AG09309 (cell line): ENCODE results near the gene KRT78.

Experiments used
- DNase-seq: peaks from one replicate; pipeline ENCODE4 v3.0.0-alpha.2; 2010; ENCODE audit warnings: low read depth
- H3K4me3 ChIP-seq: 2 replicates; pipeline ENCODE4 v1.5.1; 2011; ENCODE audit warnings: mild to moderate bottlenecking, low read depth, low read length, moderate library complexity; ENCODE audit not compliant: control insufficient read depth
- TF ChIP-seq, protein P1 (sequence below): IDR thresholded peaks from 2 replicates; pipeline ENCODE4 v1.5.1; 2011; ENCODE audit warnings: mild to moderate bottlenecking, low read depth, low read length, inconsistent platforms; ENCODE audit not compliant: insufficient read depth, control insufficient read depth; ENCODE audit errors: missing control alignments

Gene KRT78, protein sequence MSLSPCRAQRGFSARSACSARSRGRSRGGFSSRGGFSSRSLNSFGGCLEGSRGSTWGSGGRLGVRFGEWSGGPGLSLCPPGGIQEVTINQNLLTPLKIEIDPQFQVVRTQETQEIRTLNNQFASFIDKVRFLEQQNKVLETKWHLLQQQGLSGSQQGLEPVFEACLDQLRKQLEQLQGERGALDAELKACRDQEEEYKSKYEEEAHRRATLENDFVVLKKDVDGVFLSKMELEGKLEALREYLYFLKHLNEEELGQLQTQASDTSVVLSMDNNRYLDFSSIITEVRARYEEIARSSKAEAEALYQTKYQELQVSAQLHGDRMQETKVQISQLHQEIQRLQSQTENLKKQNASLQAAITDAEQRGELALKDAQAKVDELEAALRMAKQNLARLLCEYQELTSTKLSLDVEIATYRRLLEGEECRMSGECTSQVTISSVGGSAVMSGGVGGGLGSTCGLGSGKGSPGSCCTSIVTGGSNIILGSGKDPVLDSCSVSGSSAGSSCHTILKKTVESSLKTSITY

DNA sequence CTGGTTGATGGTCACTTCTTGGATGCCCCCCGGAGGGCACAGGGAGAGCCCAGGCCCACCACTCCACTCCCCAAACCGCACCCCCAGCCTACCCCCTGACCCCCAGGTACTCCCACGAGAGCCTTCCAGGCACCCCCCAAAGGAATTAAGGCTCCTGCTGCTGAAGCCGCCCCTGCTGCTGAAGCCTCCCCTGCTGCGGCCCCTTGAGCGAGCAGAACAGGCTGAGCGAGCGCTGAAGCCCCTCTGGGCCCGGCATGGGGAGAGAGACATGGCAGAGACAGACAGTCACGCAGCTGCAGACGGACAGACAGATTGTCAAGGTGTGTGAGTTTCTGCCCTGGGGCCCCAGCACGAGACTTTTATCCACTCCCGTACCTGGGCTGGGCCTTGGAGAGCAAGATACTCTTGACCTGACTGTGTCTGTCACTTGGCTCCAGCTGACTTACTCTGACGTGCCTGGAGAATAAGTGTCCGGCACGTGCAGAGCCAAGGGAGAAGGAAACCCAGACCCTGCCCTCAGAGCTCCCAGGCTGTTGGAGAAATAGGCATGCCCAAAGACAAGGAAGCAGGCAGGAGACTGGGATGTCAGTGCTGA lies at the start of gene KRT78:
TSS of gene KRT78 (minus strand) at position 334 of the 595 bp plus-strand sequence. CDS start at position 270, 64 bp downstream.
- no peak for DNase-seq

DNA sequence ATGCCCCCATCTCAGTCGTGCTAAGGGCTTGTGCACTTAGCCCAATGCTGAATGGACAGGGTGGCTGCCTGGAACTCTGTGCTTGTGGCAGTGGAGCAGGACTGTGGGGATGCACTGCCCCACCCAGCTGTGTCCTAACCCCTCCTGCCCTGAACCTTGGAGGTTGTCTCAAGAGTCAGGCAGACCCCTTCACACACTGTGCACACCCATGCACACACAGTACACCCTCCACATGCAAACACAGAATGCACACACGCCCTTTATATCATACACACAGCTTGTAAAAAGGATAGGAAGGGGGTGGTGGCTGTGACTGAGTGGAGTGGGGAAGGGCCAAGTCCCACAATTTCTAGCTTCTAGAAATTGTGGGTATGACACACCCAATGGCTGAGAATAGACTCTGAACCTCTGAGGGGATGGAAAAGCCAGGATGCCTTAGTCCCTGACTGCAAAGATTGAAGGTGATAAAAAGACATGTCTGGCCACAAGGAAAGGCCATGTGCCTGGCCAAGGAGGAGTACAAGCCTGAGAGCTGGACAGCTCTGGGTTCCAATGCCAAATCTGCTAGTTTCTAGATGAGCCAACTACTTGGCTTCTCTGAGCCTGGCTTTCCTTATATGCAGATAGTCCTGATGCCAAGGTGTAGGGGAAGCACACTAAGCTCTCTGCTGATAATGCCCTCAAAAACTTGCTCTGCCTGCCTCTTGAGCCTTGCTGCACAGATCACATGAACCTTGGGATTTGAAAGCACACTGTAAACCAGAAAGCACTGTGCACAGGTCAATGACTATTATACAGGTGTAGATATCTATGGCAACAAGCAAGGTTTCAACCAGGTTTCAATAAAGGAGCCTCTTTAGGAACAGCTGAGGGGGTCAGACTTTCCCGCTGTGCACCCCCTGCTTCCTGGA lies 47.7 kb upstream of the KRT78 start:
- no peak overlapping the region for H3K4me3 ChIP-seq
- no peak for DNase-seq
- TF ChIP-seq, protein P1, sequence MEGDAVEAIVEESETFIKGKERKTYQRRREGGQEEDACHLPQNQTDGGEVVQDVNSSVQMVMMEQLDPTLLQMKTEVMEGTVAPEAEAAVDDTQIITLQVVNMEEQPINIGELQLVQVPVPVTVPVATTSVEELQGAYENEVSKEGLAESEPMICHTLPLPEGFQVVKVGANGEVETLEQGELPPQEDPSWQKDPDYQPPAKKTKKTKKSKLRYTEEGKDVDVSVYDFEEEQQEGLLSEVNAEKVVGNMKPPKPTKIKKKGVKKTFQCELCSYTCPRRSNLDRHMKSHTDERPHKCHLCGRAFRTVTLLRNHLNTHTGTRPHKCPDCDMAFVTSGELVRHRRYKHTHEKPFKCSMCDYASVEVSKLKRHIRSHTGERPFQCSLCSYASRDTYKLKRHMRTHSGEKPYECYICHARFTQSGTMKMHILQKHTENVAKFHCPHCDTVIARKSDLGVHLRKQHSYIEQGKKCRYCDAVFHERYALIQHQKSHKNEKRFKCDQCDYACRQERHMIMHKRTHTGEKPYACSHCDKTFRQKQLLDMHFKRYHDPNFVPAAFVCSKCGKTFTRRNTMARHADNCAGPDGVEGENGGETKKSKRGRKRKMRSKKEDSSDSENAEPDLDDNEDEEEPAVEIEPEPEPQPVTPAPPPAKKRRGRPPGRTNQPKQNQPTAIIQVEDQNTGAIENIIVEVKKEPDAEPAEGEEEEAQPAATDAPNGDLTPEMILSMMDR = no peak

More for the DNA sequence above, at the start of gene KRT78:
- no peak within 1 kb of the TSS for H3K4me3 ChIP-seq
- TF ChIP-seq, protein P1 = no peak

- DNase-seq = no peak
- no peak overlapping the region for H3K4me3 ChIP-seq
- TF ChIP-seq, protein P1 = no peak
Measured at GRCh38 chr12:52895726-52896189, 47.0 kb upstream of the KRT78 start.

DNA sequence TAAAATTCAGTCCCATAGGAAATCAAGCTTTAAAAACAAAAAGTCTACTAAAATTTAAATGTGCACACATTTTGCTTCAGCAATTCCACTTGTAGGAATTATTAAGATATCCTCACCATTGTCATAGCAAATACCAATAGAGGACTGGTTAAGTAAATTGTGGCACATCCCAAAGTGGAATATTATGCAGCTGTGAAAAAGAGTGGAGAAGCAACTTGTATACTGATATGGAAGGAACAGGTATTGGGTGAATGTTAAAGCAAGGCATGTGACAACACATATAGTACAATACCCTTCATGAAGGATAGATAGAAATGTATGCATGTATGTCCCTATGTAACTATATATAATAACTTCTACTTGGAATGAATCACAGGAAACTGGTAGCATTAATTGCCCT lies 44.2 kb upstream of the KRT78 start:
- no peak overlapping the region for H3K4me3 ChIP-seq
- TF ChIP-seq, protein P1 = no peak
- no peak for DNase-seq

- no peak overlapping the region for H3K4me3 ChIP-seq
- TF ChIP-seq, protein P1 = no peak
- DNase-seq = no peak
Measured at GRCh38 chr12:52892207-52892852, 43.5 kb upstream of the KRT78 start.
